Daoy (cell line): ENCODE results near the gene SLMAP. TPM values are rescaled to one million over a fixed set of nuclear protein-coding genes. Genes with fewer than 3 reads are reported as not detected.

Source experiments
- DNase-seq: peaks from one replicate; pipeline ENCODE4 v3.0.0-alpha.2; 2015; ENCODE audit warnings: low read depth
- total RNA-seq: library from RNA; depleted of rRNA; stranded (reverse); fragments of >200 nt; shearing (Covaris generic); gene quantifications from 2 replicates; pipeline ENCODE4 v1.2.3, GENCODE V29; 2014

The SLMAP gene
- total RNA-seq, 1 experiment from 2014 or later, result 34.9 TPM

GRCh38 chr3:57890874-57891273 lies 134.8 kb downstream of the SLMAP start:
- no peak for DNase-seq

GRCh38 chr3:57892423-57892822 lies 136.3 kb downstream of the SLMAP start:
- DNase-seq, result peak; percentile 4

GRCh38 chr3:57893156-57893555 lies 137.0 kb downstream of the SLMAP start:
- DNase-seq, result no peak

GRCh38 chr3:57893668-57894067 lies 137.6 kb downstream of the SLMAP start:
- DNase-seq, result no peak

- no peak for DNase-seq
These were observed 139.9 kb downstream of the SLMAP start for GRCh38 chr3:57896031-57896430.

- DNase-seq, result no peak
These were observed 140.6 kb downstream of the SLMAP start for GRCh38 chr3:57896691-57897090.

- no peak for DNase-seq
These were observed 144.7 kb downstream of the SLMAP start for GRCh38 chr3:57900786-57901185.

- DNase-seq, result no peak
These were observed 147.2 kb downstream of the SLMAP start for GRCh38 chr3:57903124-57903890.

GRCh38 chr3:57910990-57911389 lies 154.9 kb downstream of the SLMAP start:
- DNase-seq, result peak; percentile 2

- DNase-seq, result no peak
These were observed 155.5 kb downstream of the SLMAP start for GRCh38 chr3:57911593-57911992.

GRCh38 chr3:57917601-57918000 lies 161.5 kb downstream of the SLMAP start:
- no peak for DNase-seq

GRCh38 chr3:57918123-57918837 lies 162.2 kb downstream of the SLMAP start:
- DNase-seq, result no peak

- no peak for DNase-seq
These were observed 163.9 kb downstream of the SLMAP start for GRCh38 chr3:57919987-57920386.

GRCh38 chr3:57923101-57923500 lies 167.0 kb downstream of the SLMAP start:
- no peak for DNase-seq

- DNase-seq, result no peak
These were observed 167.6 kb downstream of the SLMAP start for GRCh38 chr3:57923752-57924151.

- no peak for DNase-seq
These were observed 171.1 kb downstream of the SLMAP start for GRCh38 chr3:57927166-57927565.

- no peak for DNase-seq
These were observed 171.8 kb downstream of the SLMAP start for GRCh38 chr3:57927916-57928315.

GRCh38 chr3:57928511-57928910 lies 172.4 kb downstream of the SLMAP start:
- no peak for DNase-seq

- DNase-seq, result no peak
These were observed 173.9 kb downstream of the SLMAP start for GRCh38 chr3:57929988-57930387.

- no peak for DNase-seq
These were observed 177.5 kb downstream of the SLMAP start for GRCh38 chr3:57933602-57934001.

- DNase-seq, result no peak
These were observed 178.3 kb downstream of the SLMAP start for GRCh38 chr3:57934373-57934772.

GRCh38 chr3:57935539-57935938 lies 179.4 kb downstream of the SLMAP start:
- no peak for DNase-seq

- no peak for DNase-seq
These were observed 181.0 kb downstream of the SLMAP start for GRCh38 chr3:57937092-57937491.
